NT2/D1 (cell line): ENCODE measurements around the gene NSUN6.

ENCODE experiments used
- SUZ12 ChIP-seq: IDR thresholded peaks from 2 replicates; pipeline ENCODE4 v1.6.1; 2011; ENCODE audit not compliant: insufficient read length, insufficient read depth; ENCODE audit errors: extremely low read depth
- YY1 ChIP-seq: IDR thresholded peaks from 2 replicates; pipeline ENCODE4 v1.6.1; 2011; ENCODE audit not compliant: insufficient read length, insufficient read depth
- ZNF274 ChIP-seq: IDR thresholded peaks from 2 replicates; pipeline ENCODE4 v1.6.1; 2011; ENCODE audit warnings: mild to moderate bottlenecking, low read depth, low read length

- TF ChIP-seq ZNF274 (no peak), SUZ12 (no peak), YY1 (no peak)
Measured at GRCh38 chr10:18658271-18659124, 7.1 kb upstream of the NSUN6 start.
